Measurements from ENCODE around the gene TSC2. TPM values are rescaled to one million over a fixed set of nuclear protein-coding genes. Genes with fewer than 3 reads are reported as not detected.
"Not testable (repeated sequence)": the region's sequence is repeated elsewhere in the genome, so short reads cannot be mapped to it uniquely, and the experiment has no call there.

TSC2 gene
- total RNA-seq, 1 experiment from 2014 or later = 24.1 TPM

GRCh38 chr16:2124694-2125444, 77.1 kb downstream of the TSC2 start:
- H3K9me3 ChIP-seq, H3K27me3 ChIP-seq: not testable (repeated sequence)
- peak overlapping the region; percentile 49 for H3K4me3 ChIP-seq
- H3K36me3 ChIP-seq = peaks cover 26% of the 10 kb centered on the region
- DNase-seq = peak; percentile 95

- H3K9me3 ChIP-seq, H3K4me3 ChIP-seq, DNase-seq, H3K27me3 ChIP-seq: not testable (repeated sequence)
- H3K36me3 ChIP-seq = peaks cover 26% of the 10 kb centered on the region
Observed at GRCh38 chr16:2125609-2126008, 77.8 kb downstream of the TSC2 start.

- peak overlapping the region; percentile 8; the same call in 1 of the 2 replicates for H3K4me3 ChIP-seq
- H3K9me3 ChIP-seq, H3K27me3 ChIP-seq: not testable (repeated sequence)
- peaks cover 26% of the 10 kb centered on the region for H3K36me3 ChIP-seq
- DNase-seq = peak; percentile 88
Observed at GRCh38 chr16:2126161-2126743, 78.5 kb downstream of the TSC2 start.

DNA sequence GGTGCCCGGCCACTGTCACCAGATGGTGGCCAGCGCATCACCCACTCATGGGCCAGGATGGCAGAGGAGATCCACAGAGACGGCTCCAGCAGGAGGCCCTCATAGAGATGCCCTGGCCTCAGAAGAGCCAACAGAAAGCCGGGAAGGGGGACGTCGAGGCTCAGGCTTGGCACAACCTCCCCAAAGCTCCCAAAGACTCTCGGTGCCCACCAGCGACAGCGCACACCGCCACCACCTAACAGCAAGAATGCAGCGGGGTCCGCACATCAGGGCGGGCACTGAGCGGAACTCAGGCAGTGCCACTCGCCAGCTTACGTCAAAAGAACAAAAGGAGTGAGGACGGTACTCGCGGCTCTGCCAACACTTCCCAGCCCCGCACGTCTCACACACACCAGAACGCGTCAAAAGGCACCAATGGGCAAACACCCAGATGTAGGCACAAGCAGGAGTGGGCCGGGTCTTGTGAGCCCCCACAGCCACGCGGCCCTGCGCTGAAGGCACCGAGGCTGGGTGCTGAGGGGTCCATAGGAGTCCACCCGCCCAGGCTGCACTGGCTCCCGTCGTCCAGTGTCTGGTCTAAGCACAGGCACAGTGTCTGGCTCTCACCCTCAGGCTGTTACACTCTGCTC, 79.3 kb downstream of the TSC2 start:
- H3K27me3 ChIP-seq, H3K9me3 ChIP-seq: not testable (repeated sequence)
- peaks cover 26% of the 10 kb centered on the region for H3K36me3 ChIP-seq
- peak; percentile 62 for DNase-seq
- peak overlapping the region; percentile 22 for H3K4me3 ChIP-seq

DNA sequence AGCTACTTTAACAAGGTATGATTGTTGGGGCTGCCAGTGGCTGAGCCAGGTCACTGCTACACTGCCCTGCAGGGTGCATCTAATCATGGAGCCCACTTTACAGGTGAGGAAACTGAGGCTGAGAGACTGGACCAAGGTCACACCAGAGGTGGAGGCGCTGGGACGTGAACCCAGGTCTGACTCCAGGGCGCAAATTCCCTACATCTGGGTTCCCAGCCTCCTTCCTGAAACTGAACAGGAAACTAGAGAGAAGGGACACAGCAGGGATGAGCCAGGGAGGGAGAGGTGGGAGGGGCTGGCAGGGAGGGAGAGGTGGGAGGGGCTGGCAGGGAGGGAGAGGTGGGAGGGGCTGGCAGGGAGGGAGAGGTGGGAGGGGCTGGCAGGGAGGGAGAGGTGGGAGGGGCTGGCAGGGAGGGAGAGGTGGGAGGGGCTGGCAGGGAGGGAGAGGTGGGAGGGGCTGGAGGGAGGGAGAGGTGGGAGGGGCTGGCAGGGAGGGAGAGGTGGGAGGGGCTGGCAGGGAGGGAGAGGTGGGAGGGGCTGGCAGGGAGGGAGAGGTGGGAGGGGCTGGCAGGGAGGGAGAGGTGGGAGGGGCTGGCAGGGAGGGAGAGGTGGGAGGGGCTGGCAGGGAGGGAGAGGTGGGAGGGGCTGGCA, 80.0 kb downstream of the TSC2 start:
- H3K4me3 ChIP-seq, H3K9me3 ChIP-seq, H3K27me3 ChIP-seq: not testable (repeated sequence)
- peaks cover 22% of the 10 kb centered on the region for H3K36me3 ChIP-seq
- DNase-seq = peak; percentile 69

- not testable (repeated sequence) for H3K4me3 ChIP-seq, H3K9me3 ChIP-seq, H3K27me3 ChIP-seq
- DNase-seq = peak; percentile 86
- peaks cover 20% of the 10 kb centered on the region for H3K36me3 ChIP-seq
Observed at GRCh38 chr16:2129251-2129650, 81.5 kb downstream of the TSC2 start.

GRCh38 chr16:2129890-2130447, 82.2 kb downstream of the TSC2 start:
- H3K36me3 ChIP-seq = peaks cover 14% of the 10 kb centered on the region
- not testable (repeated sequence) for H3K4me3 ChIP-seq, DNase-seq, H3K9me3 ChIP-seq, H3K27me3 ChIP-seq

GRCh38 chr16:2133797-2134196, 86.0 kb downstream of the TSC2 start:
- not testable (repeated sequence) for DNase-seq, H3K9me3 ChIP-seq, H3K27me3 ChIP-seq, H3K4me3 ChIP-seq, H3K36me3 ChIP-seq

GRCh38 chr16:2135071-2135470, 87.3 kb downstream of the TSC2 start:
- not testable (repeated sequence) for DNase-seq, H3K9me3 ChIP-seq, H3K36me3 ChIP-seq, H3K27me3 ChIP-seq
- peak overlapping the region; percentile 67 for H3K4me3 ChIP-seq

DNA sequence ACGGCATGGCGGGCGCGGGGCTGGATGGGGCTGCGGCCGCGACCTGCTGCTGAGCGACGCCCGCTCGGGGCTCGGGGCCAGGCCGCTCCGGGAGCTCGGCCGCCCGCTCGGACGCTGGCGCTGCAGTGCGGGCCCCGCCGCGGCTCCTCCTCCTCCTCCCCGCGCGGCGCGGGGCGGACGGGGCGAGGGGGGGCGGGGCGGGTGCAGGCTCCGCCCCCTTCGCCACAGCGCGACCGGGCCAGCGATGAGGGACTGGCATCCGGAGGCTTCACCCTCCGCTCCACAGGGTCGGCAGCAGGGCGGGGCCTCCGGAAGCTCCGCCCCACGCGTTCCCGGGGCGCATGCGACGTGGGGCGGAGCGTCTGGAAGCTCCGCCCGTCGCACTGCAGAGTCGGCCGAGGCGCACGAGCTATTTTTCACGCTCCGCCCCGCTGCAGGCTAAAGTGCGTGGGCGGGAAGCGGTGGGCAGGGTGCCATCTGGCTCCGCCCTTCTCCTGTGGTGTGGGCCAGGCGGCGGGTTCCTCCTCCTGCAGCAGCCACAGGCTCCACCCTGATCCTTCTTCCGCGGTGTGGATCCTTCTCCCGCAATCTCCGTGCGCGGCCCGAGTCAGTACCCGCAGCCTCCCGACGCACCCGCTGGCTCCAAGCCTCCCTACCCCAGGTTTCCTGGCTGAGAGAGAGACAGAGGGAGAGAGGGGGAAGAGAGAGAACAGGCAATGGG, 88.1 kb downstream of the TSC2 start, which contains the start of gene PKD1:
Gene PKD1 (minus strand): TSS at position 129 of the 721 bp plus-strand sequence. CDS start 209 bp downstream, outside the sequence.
- not testable (repeated sequence) for H3K36me3 ChIP-seq, H3K9me3 ChIP-seq
- peak; percentile 96 for DNase-seq

More for the DNA sequence above, 88.1 kb downstream of the TSC2 start, which contains the start of gene PKD1:
- H3K4me3 ChIP-seq = peak within 1 kb of the TSS; percentile 67
- not testable (repeated sequence) for H3K27me3 ChIP-seq

Other genes with a start within 250 kb of the TSC2 start
- 120 and 186 TPM in 2 replicates for gene HAGH, start 221.2 kb upstream of the TSC2 start, total RNA-seq (2014; rRNA removed; shearing (Covaris generic); ENCODE audit: low replicate concordance)
- gene FAHD1, start 220.8 kb upstream of the TSC2 start, total RNA-seq (2014; rRNA removed; shearing (Covaris generic); ENCODE audit: low replicate concordance) = 33.4 and 35.4 TPM in 2 replicates
- 21.6 and 71.1 TPM in 2 replicates for gene MEIOB, start 175.8 kb upstream of the TSC2 start, total RNA-seq (2014; rRNA removed; shearing (Covaris generic); ENCODE audit: low replicate concordance)
- not detected in 2 replicates for gene HS3ST6, start 129.6 kb upstream of the TSC2 start, total RNA-seq (2014; rRNA removed; shearing (Covaris generic); ENCODE audit: low replicate concordance)
- gene MSRB1, start 104.8 kb upstream of the TSC2 start, total RNA-seq (2014; rRNA removed; shearing (Covaris generic); ENCODE audit: low replicate concordance) = 99.5 and 116 TPM in 2 replicates
- gene RPL3L, start 93.3 kb upstream of the TSC2 start, total RNA-seq (2014; rRNA removed; shearing (Covaris generic); ENCODE audit: low replicate concordance) = not detected in 2 replicates
- 406 and 819 TPM in 2 replicates for gene NDUFB10, start 88.4 kb upstream of the TSC2 start, total RNA-seq (2014; rRNA removed; shearing (Covaris generic); ENCODE audit: low replicate concordance)
- gene RPS2, start 83.2 kb upstream of the TSC2 start, total RNA-seq (2014; rRNA removed; shearing (Covaris generic); ENCODE audit: low replicate concordance) = 8,634 and 16,603 TPM in 2 replicates
- not detected in 2 replicates for gene RNF151, start 81.1 kb upstream of the TSC2 start, total RNA-seq (2014; rRNA removed; shearing (Covaris generic); ENCODE audit: low replicate concordance)
- gene TBL3, start 75.9 kb upstream of the TSC2 start, total RNA-seq (2014; rRNA removed; shearing (Covaris generic); ENCODE audit: low replicate concordance) = 75.4 and 134 TPM in 2 replicates
- gene NOXO1, start 66.5 kb upstream of the TSC2 start, total RNA-seq (2014; rRNA removed; shearing (Covaris generic); ENCODE audit: low replicate concordance) = not detected in 2 replicates
- gene GFER, start 63.8 kb upstream of the TSC2 start, total RNA-seq (2014; rRNA removed; shearing (Covaris generic); ENCODE audit: low replicate concordance) = 39.9 and 64.5 TPM in 2 replicates
- gene SYNGR3, start 58.0 kb upstream of the TSC2 start, total RNA-seq (2014; rRNA removed; shearing (Covaris generic); ENCODE audit: low replicate concordance) = 0.07 TPM in 1 of 2 replicates, not detected in the other
- 75.0 and 86.5 TPM in 2 replicates for gene ZNF598, start 38.2 kb upstream of the TSC2 start, total RNA-seq (2014; rRNA removed; shearing (Covaris generic); ENCODE audit: low replicate concordance)
- not detected in 2 replicates for gene NPW, start 28.2 kb upstream of the TSC2 start, total RNA-seq (2014; rRNA removed; shearing (Covaris generic); ENCODE audit: low replicate concordance)
- gene NHERF2, start 21.1 kb upstream of the TSC2 start, total RNA-seq (2014; rRNA removed; shearing (Covaris generic); ENCODE audit: low replicate concordance) = 15.9 and 19.0 TPM in 2 replicates
- 57.1 and 74.7 TPM in 2 replicates for gene NTHL1, start 151 bp upstream of the TSC2 start, total RNA-seq (2014; rRNA removed; shearing (Covaris generic); ENCODE audit: low replicate concordance)
- 60.2 and 106 TPM in 2 replicates for gene PKD1, start 87.9 kb downstream of the TSC2 start, total RNA-seq (2014; rRNA removed; shearing (Covaris generic); ENCODE audit: low replicate concordance)
- gene RAB26, start 100.6 kb downstream of the TSC2 start, total RNA-seq (2014; rRNA removed; shearing (Covaris generic); ENCODE audit: low replicate concordance) = not detected in 2 replicates
- gene TRAF7, start 107.8 kb downstream of the TSC2 start, total RNA-seq (2014; rRNA removed; shearing (Covaris generic); ENCODE audit: low replicate concordance) = 68.0 and 111 TPM in 2 replicates
- 0.02 and 1.0 TPM in 2 replicates for gene CASKIN1, start 148.6 kb downstream of the TSC2 start, total RNA-seq (2014; rRNA removed; shearing (Covaris generic); ENCODE audit: low replicate concordance)
- gene MLST8, start 157.5 kb downstream of the TSC2 start, total RNA-seq (2014; rRNA removed; shearing (Covaris generic); ENCODE audit: low replicate concordance) = 29.0 and 42.6 TPM in 2 replicates
- gene BRICD5, start 162.9 kb downstream of the TSC2 start, total RNA-seq (2014; rRNA removed; shearing (Covaris generic); ENCODE audit: low replicate concordance) = 0.39 and 1.3 TPM in 2 replicates
- gene PGP, start 166.9 kb downstream of the TSC2 start, total RNA-seq (2014; rRNA removed; shearing (Covaris generic); ENCODE audit: low replicate concordance) = 31.7 and 43.8 TPM in 2 replicates
- 43.2 and 56.5 TPM in 2 replicates for gene E4F1, start 175.6 kb downstream of the TSC2 start, total RNA-seq (2014; rRNA removed; shearing (Covaris generic); ENCODE audit: low replicate concordance)
- gene DNASE1L2, start 188.5 kb downstream of the TSC2 start, total RNA-seq (2014; rRNA removed; shearing (Covaris generic); ENCODE audit: low replicate concordance) = 0.39 and 2.0 TPM in 2 replicates
- gene ECI1, start 203.6 kb downstream of the TSC2 start, total RNA-seq (2014; rRNA removed; shearing (Covaris generic); ENCODE audit: low replicate concordance) = 41.1 and 83.9 TPM in 2 replicates
- gene RNPS1, start 220.1 kb downstream of the TSC2 start, total RNA-seq (2014; rRNA removed; shearing (Covaris generic); ENCODE audit: low replicate concordance) = 130 and 133 TPM in 2 replicates